ENCODE results near the gene DKKL1.

GRCh38 chr19:49318296-49318695, 45.4 kb upstream of the DKKL1 start:
- TF ChIP-seq, protein P1, sequence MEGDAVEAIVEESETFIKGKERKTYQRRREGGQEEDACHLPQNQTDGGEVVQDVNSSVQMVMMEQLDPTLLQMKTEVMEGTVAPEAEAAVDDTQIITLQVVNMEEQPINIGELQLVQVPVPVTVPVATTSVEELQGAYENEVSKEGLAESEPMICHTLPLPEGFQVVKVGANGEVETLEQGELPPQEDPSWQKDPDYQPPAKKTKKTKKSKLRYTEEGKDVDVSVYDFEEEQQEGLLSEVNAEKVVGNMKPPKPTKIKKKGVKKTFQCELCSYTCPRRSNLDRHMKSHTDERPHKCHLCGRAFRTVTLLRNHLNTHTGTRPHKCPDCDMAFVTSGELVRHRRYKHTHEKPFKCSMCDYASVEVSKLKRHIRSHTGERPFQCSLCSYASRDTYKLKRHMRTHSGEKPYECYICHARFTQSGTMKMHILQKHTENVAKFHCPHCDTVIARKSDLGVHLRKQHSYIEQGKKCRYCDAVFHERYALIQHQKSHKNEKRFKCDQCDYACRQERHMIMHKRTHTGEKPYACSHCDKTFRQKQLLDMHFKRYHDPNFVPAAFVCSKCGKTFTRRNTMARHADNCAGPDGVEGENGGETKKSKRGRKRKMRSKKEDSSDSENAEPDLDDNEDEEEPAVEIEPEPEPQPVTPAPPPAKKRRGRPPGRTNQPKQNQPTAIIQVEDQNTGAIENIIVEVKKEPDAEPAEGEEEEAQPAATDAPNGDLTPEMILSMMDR (conservative IDR thresholded peaks at IDR 0.05): no peak
- TF ChIP-seq ZFX (IDR thresholded peaks at IDR 0.05): no peak
